Hepatocyte (in vitro differentiated cells): ENCODE measurements around the gene ZNF439.
"Not testable (repeated sequence)": the region's sequence is repeated elsewhere in the genome, so short reads cannot be mapped to it uniquely, and the experiment has no call there.

Source experiments
- CTCF ChIP-seq: fragments of 200-600 bp; sonication (generic); IDR thresholded peaks from 2 replicates; pipeline ENCODE4 v1.5.1; 2016; ENCODE audit warnings: antibody characterized with exemption, mild to moderate bottlenecking; ENCODE audit not compliant: poor library complexity
- EZH2 ChIP-seq: fragments of 200-600 bp; sonication (generic); IDR thresholded peaks from 2 replicates; pipeline ENCODE4 v1.6.1; 2016; ENCODE audit warnings: antibody characterized with exemption, mild to moderate bottlenecking, borderline replicate concordance
- EZH2phosphoT487 ChIP-seq: fragments of 200-600 bp; sonication (generic); IDR thresholded peaks from one replicate; pipeline ENCODE4 v1.6.1; 2018; ENCODE audit warnings: antibody characterized with exemption, mild to moderate bottlenecking, low read depth, moderate library complexity; ENCODE audit not compliant: unreplicated experiment, severe bottlenecking

DNA sequence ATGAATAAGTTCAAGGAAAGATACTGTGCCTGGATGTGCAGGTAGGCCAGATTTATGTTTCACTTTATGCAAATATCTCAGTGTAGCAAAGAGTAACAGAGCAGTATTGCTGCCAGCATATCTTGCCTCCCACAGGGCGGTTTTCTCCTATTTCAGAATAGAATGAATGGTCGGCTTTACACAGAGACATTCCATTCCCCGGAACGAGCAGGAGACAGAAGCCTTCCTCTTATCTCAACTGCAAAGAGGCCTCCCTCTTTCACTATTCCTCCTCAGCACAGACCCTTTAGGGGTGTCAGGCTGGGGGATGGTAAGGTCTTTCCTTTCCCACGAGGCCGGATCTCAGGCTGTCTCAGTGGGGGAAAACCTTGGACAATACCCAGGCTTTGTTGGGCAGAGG lies 41.4 kb downstream of the ZNF439 start:
- not testable (repeated sequence) for TF ChIP-seq EZH2, CTCF, EZH2phosphoT487
